TTC549 (cell line): ENCODE results near the gene ME3.

Source experiments
- FAIRE-seq: peaks from 2 replicates; lab custom pipeline; 2012; peaks lifted over from hg19 to GRCh38; lab: Jason Lieb, UNC

ME3 gene

GRCh38 chr11:86513746-86514373 lies 158.6 kb downstream of the ME3 start:
- no peak for FAIRE-seq

- no peak for FAIRE-seq
These were observed 159.3 kb downstream of the ME3 start for GRCh38 chr11:86513138-86513537.

GRCh38 chr11:86511086-86511551 lies 161.3 kb downstream of the ME3 start:
- no peak for FAIRE-seq

DNA sequence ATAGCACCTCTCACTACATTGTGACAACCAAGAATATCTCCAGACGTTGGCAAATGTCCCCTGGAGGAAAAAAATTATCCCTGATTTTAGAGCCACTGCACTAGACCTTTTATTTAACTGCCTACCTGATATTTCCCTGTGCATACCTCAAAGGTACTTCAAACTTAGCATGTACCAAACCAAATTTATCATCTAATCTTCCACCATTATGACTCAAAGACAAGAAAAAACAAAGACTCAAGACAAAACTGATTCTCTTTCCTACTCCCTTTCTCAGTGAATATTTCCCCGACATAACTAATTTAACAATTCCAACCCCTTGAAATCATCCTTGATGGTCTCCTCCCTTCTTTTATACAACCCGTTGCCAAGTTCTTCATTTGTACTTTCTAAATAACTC lies 161.7 kb downstream of the ME3 start:
- FAIRE-seq: no peak

GRCh38 chr11:86510097-86510496 lies 162.3 kb downstream of the ME3 start:
- FAIRE-seq: no peak

DNA sequence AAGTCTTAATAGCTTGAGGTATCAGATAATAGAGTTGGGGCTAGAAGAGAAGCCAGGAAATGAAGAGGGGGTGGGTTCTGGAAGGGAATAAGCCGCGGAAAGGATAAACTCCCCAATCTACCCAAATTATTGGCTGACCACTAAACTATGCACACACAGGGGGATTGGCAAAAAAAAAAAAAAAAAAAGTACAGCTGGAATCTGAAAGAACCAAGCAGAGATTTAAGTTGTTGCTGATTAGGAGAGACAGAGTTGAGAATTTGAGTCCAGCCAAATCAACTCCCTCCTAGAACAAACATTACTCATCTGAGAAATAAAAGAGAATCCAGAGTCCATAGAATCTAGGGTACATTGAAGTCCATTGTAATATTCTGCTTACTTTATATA lies 162.8 kb downstream of the ME3 start:
- no peak for FAIRE-seq

DNA sequence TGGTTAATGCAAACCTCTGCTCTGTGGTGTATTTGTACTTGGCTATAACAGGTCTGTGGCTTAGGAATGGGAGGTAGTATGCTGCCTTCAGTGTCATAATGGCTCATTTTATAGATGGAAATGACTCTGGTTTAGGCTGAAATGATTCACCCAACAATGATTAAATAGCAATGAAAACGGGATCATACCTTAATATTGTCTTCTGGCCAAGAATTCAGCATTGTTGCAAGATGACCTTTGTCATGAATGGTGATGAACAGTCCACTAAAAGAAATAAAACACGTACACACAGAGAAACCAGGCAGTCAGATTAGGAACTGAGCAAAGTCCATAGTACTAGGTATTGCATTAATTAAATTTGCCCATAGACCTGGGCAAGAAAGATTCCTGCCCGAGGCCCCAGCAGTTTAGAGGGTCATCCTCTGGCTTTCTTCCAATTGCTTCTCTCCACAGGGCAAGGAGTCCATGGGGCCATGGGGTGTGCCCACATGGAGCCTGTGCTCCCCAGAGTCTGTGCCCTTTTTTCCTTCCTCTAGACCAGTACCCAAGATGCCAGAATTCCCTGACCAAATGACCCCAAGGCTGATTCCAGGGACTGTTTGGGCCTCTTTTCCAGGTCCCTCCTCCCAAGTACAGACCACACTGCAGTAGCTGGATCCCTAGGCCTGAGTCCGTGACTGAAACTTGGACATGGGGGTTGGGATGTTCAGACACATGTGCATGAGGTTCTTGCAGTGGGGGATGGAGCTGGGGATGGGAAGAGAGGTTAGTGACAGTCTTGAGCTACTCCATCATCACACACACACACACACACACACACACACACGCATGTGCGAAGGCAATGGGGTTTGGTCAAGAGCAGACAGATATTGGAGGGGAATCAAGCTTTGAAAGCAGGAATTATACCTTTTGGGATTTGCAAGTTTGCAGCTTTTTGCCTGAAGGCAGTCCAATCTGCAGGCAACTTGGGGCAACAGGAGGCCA lies 163.5 kb downstream of the ME3 start:
- FAIRE-seq: no peak

GRCh38 chr11:86507249-86507845 lies 165.1 kb downstream of the ME3 start:
- FAIRE-seq: no peak

GRCh38 chr11:86506235-86506634 lies 166.2 kb downstream of the ME3 start:
- FAIRE-seq: no peak

DNA sequence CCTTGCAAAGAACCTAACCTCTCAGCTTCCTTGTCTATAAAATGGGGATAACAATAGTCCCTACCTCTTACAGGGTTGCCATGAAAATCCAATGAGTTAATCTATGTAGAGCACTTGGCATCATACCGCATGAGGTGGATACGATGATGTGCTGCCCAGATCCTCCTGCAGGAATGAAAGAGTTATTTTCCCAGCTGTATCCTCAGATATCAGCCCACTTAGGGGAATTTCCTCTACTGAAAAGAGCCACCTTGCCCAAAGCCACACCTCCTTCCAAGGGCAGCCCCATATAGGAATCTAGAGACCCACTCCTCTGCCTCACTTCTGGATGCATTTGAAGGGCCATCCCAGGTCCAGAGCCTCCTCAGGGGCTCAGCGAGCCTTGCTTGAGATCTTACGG lies 169.3 kb downstream of the ME3 start:
- no peak for FAIRE-seq

DNA sequence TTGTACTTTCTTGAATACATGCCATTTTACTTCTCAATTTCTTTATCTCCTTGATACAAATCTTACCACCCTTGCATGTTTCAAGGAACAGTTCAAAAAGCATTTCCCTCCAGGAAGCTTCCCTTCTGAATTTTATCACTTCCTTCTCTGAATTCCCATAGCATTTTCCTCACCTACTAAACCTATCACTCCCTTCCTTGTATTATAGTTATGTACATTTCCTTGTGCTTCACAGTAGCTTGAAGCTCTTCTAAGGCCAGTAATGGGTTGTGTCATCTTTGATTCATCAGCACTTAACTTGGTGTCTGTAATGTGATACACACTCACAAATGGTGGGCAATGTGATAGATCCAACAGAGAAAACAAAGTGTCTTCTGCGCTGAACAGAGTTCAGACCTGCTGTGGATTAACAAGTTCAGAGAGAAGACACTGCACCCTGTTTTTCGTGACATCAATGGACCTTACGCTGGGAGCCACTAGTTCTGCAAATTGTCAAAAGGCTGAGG lies 170.2 kb downstream of the ME3 start:
- FAIRE-seq: no peak

- FAIRE-seq: no peak
These were observed 171.8 kb downstream of the ME3 start for GRCh38 chr11:86500500-86501140.

- no peak for FAIRE-seq
These were observed 172.7 kb downstream of the ME3 start for GRCh38 chr11:86499723-86500129.

GRCh38 chr11:86497836-86498235 lies 174.6 kb downstream of the ME3 start:
- no peak for FAIRE-seq

GRCh38 chr11:86497310-86497709 lies 175.1 kb downstream of the ME3 start:
- no peak for FAIRE-seq

- no peak for FAIRE-seq
These were observed 177.1 kb downstream of the ME3 start for GRCh38 chr11:86495351-86495750.

GRCh38 chr11:86492370-86493010 lies 179.9 kb downstream of the ME3 start:
- FAIRE-seq: no peak

DNA sequence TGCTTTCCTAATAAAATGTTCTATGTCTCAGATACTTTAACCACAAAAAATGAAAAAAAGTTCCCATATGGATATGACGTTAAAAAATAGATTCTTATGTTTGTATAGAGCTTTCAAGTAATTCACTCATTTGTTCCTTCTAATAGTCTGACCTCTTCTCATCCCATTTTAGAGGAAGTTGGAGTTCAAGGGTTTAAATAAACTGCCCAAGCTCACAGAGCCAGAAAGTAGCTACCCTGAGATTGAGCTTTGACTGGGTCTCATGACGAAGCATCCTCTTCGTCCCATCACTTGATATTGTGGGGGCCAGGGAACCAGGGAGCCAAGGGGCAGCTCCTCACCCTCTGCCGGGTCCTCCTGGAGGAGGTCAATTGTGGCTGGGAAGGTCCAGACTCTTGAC lies 181.4 kb downstream of the ME3 start:
- FAIRE-seq: no peak

DNA sequence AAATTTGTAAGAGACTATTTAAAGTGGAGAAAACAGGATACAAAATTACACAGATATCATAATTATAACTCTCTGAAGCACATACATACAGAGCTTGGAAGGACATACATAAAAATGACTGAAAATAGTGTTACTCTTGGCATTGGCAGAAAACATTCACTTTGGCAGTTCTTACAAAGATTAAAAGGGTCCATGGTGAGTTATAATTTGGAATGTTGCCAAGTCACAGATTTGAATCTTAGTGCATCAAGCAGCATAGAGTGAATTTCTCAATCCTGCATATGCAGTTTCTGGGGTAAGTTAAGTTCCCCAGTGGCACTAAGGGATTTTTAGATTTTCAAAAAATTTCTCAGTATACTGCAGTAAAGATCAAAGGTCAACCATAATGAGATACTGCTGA lies 181.8 kb downstream of the ME3 start:
- no peak for FAIRE-seq

DNA sequence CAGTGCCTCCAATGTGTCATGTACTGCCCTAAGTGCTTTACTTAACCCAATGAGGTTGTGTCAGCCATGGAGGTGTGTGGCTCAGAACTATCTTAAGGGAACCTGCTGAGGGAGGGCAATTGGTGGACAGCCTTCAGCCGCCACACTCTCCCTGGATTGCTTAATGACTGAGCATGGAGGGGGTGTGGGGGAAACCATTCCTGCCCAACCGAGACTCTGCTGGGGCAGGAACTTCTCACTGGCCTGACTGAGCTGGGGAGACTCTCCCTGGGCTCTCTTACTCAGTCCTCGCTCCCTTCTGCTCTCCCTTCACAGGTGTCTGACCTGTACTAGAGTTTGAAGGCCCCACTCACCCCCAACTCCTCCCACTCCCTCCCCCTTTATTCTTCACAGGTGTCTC lies 183.0 kb downstream of the ME3 start:
- FAIRE-seq: no peak

DNA sequence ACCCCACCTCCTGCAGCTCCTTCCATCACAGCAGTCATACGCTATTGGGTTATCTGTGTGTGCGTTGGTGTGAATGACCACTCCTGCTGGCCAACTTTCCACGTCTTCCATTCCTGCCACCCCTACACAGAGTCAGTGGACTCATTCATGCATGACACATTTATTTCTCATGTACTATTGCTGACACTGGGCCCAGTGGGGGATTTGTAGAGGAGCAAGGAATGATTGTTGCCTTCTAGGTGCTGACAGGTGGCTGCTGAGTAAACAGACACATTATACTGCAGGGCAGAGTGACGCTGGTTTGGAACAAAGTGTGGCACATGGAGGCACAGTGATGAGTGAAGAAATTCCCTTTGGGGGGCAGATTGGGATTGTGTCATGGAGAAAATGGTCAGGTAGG lies 183.9 kb downstream of the ME3 start:
- no peak for FAIRE-seq

DNA sequence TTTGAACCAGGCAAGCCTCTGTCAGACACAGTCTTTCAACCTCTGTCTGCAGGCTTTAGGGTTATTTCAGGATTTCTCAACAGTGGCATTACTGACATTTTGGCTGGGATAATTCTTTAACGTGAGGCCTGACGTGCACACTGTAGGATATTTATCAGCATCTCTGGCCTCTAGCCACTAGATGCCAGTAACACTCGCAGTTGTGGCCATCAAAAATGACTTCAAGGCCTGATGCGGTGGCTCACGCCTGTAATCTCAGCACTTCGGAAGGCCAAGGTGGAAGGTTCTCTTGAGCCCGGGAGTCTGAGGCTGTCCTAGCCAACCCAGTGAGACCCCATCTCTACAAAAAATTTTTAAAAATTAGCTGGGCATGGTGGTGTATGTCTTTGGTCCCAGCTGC lies 184.7 kb downstream of the ME3 start:
- FAIRE-seq: no peak
